Measurements from ENCODE around the gene C16orf74.

GRCh38 chr16:85736921-85737320 lies 14.0 kb downstream of the C16orf74 start:
- TF ChIP-seq POLR2AphosphoS5 (IDR thresholded peaks at IDR 0.05) (no peak), CTCF (IDR thresholded peaks at IDR 0.05) (no peak), POLR2A (IDR thresholded peaks at IDR 0.05) (no peak)
